Activated gamma-delta T cell treated with anti-CD3 and anti-CD28 coated beads, Interleukin-2, amount 50 U/mL, for 16 hours (primary cell): Measurements from ENCODE around the gene TUBD1.
"Not testable (repeated sequence)": the region's sequence is repeated elsewhere in the genome, so short reads cannot be mapped to it uniquely, and the experiment has no call there.

Experiments used
- DNase-seq: peaks from one replicate; pipeline ENCODE4 v3.0.0-alpha.2; 2020; ENCODE audit warnings: low read depth

The TUBD1 gene

GRCh38 chr17:59892924-59893675 is at the start of gene TUBD1, which contains the start of gene RPS6KB1:
Gene TUBD1 (minus strand): TSS chr17:59892943. CDS start chr17:59891002, 1,941 bp downstream.
Gene RPS6KB1 (plus strand): TSS chr17:59893121. CDS start chr17:59893185, 64 bp downstream.
- DNase-seq: peak; percentile 96

DNA sequence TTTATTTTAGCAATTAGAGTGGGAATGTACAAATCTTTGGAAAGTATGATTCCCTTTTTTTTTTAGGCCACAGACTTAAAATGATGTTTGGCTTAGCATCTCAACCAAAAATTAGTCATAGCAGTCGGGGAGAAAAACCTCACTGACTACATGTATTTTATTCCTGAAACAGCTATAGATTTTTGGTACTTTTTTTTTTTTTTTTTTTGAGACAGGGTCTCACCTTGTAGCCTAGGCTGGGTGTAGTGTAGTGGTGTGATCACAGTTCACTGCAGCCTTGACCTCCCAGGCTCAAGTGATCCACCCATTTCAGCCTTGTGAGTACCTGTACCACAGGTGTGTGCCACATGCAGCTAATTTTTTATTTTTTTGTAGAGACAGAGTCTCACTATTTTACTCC is 48.4 kb upstream of the TUBD1 start:
- no peak for DNase-seq

DNA sequence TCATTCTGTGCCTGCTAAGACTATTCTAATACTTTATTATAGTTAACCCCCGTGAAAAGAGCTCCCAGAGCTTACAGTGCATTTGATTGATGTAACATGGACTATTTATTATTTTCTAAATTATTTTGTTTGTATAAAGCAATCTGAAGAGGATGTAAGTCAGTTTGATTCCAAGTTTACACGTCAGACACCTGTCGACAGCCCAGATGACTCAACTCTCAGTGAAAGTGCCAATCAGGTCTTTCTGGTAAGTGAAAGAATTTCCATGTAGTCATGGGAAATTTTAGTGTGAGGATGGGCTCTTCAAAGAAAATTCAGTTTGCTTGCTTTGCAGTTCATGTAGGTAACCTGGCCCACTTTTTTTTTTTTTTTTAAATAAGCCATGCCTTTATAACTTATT is 48.0 kb upstream of the TUBD1 start:
- DNase-seq: not testable (repeated sequence)

GRCh38 chr17:59933317-59933716 is 40.6 kb upstream of the TUBD1 start:
- DNase-seq: not testable (repeated sequence)

- DNase-seq: not testable (repeated sequence)
Measured at GRCh38 chr17:59930768-59931167, 38.0 kb upstream of the TUBD1 start.

DNA sequence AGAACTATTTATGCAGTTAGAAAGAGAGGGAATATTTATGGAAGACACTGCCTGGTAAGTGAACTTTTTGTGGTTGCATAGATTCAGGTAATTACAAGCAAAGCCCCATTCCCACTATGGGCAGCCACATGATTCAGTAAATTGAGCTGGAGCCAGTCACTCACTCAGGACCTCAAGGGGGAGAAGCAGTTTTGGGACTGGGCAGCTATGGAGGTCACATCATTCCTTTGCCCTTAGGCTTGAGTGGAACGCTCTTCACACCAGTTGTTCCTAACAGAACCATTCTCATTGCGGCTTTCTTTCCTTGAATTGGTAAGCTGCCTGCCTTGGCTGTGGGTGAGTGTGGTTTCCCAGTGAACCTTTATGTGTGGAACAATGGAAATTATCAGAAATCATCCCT is 37.4 kb upstream of the TUBD1 start:
- DNase-seq: not testable (repeated sequence)

- DNase-seq: not testable (repeated sequence)
Measured at GRCh38 chr17:59920637-59921036, 27.9 kb upstream of the TUBD1 start.

GRCh38 chr17:59916446-59916845 is 23.7 kb upstream of the TUBD1 start:
- no peak for DNase-seq

DNA sequence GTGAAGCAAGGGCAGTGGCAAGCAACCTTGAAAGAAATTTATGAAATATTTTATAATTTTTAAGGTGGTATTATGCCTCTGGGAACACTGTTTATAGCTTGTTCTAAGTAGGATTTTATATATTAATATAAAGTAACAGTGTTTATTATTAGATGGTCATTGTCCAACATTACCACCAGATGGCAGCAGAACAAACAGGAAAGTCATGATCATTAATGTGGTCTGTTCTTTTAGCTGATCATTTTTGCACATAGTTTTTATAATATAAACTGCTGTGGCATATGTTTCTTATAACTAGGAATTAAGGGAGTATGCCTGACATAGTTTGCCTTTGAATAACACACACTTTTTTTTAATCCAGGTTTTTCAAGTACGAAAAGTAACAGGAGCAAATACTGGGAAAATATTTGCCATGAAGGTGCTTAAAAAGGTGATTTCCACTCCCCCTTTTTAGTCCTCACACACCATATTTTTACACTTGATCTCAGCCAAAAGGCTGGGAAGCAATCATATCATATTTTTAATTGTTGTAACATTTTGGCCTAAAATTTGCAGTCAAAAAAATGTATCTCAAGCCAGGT is 21.6 kb upstream of the TUBD1 start:
- DNase-seq: no peak

DNA sequence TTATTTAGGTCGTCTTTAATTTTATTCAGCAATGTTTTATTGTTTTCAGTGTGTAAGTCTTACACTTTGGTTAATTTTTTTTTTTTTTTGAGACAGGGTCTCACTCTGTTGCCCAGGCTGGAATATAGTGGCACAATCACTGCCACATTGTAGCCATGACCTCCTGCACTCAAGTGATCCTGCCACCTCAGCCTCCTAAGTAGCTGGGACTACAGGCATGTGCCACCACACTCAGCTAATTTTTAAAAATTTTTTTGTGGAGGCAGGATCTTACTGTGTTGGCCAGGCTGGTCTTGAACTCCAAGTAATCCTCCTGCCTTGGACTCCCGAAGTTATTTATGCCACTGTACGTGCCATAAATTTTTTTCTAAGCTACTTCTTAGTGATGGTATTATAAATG is 14.7 kb upstream of the TUBD1 start:
- no peak for DNase-seq

DNA sequence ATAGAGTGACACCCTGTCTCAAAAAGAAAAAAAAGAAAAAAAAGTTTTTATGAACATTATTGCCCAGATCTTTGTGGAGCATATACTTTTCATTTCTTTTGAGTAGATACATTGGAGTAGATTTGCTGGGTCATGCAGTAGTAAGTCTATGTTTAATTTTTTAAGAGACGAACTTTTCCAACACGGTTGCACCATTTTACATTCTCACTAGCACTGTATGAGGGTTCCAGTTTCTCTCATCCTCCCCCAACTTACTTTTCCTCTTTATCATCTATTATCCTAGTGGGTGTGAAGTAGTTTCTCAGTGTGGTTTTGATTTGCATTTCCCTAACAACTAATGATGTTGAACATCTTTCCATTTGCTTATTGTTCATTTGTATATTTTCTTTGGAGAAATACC is 10.7 kb upstream of the TUBD1 start:
- no peak for DNase-seq

GRCh38 chr17:59901604-59902003 is 8.9 kb upstream of the TUBD1 start:
- no peak for DNase-seq

GRCh38 chr17:59899099-59899498 is 6.4 kb upstream of the TUBD1 start:
- DNase-seq: no peak

- no peak for DNase-seq
Measured at GRCh38 chr17:59897090-59897489, 4.3 kb upstream of the TUBD1 start.

GRCh38 chr17:59893676-59894100 is 945 bp upstream of the TUBD1 start:
- DNase-seq: no peak

DNA sequence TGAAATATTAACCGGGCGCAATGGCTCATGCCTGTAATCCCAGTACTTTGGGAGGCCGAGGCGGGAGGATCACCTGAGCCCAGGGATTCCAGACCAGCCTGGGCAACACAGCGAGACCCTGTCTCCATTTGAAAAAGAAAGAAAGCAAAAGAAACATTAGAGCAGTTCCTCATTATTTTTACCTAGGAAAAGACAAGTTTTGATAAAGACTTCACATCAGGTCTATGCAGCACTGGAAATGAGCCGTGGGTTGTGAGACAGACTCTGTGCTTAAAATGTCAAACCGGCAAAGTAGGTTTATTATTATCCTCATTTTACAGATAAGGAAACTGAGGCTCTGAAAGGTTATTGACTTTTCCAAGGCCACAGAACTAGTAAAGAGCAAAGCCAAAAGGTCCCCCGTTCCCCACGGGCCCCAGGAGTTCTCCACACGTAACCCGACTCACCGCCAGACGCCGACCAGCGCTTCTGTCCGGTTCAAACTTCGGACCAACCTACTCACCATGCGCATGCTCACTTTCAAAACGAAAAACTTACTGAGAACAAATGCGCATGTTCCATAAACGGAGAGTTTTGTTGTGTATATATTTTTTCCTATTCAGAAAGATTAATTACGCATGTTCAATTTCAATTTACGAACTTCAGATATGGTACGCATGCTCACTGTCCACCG is 356 bp downstream of the TUBD1 start:
- no peak for DNase-seq

DNA sequence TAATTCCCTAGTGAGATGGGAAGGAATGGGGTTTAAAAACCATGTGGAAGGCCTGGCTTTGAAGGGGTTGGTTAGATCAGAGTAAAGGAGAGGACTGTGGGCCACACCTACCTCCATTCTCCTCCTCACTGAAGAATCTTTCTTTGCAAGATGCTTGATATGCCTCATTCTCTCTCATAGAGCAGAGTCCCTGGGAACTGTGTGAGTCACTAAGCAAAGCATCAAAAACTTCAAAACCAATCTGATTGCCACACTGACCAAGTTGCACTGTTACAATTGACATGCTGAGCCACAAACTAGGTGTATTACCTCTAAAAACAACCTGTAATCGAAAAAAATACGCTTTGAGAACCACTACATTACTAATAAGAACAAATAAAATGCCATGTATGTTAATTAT is 2.0 kb downstream of the TUBD1 start:
- no peak for DNase-seq

DNA sequence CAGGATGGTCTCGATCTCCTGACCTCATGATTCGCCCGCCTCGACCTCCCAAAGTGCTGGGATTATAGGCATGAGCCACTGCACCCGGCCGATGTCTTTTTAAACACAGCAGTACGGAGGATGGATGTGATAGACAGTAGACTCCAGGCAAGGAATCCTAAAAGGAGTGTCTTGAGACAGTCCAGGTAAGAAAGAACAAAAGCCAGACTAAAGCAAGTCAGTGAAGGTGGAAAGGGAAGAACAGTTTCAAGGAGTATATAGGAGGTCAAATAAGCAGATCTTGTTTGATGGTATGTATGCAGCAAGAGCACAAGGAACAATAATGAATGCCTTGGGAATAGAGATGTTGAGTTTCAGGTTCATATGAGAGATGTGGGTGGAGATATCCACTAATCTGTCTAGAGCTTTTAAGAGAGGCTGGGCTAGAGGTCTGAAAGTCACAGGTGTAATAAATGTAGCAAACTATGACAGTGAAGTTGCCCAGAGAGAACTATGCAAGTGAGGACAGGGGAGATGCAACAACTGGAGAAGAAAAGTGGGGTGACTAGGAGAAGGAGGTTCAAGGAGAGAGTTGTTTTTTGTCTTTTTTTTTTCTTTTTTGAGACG is 4.5 kb downstream of the TUBD1 start:
- no peak for DNase-seq

DNA sequence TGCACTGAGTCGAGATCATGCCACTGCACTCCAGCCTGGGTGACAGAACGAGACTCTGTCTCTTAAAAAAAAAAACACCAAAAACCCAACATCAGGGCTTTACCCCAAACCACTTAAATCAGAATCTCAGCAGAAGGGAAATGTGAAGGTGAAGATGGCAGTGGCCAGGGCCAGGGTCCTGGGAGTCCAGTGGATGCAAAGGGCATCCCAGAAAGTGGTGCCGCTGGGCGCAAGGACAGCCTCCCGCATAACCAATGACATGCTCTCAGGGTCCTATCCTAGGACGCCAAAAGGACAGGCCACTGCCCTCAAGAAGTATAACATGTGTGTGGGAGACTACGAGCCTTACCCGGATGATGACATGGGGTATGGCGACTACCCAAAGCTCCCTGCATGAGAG is 7.9 kb downstream of the TUBD1 start:
- no peak for DNase-seq

DNA sequence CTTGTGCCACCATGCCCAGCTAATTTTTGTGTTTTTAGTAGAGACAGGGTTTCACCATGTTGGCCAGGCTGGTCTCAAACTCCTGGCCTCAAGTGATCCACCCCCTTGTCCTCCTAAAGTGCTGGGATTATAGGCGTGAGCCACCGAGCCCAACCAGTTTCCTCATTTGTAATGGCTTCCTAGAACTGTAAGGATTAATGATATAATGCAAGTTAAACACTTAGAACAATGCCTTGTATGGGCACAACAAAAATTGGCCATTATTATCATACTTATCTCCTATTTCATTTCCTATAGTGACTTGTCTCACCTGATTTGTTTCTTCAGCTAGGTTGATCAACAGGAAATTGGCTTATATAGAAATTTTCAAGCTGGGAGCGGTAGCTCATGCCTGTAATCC is 14.1 kb downstream of the TUBD1 start:
- no peak for DNase-seq

DNA sequence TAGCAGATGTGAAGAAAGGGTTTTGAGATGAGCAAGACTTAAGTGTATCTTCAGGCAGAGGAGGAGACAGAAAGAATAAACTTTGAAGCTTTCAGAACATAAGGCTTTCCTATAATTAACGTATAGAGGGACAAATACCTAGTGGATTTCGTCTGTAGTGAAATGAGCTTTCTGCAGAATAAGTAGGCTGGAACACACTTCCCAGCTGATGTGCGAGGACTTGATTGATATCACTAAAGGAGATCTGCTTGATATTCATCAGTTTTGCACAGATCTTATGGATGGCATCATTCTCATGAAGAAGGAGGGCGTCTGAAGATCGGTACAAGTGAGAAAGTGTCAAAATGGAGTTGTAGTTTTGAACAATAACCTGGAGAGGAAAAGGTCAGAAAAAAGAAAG is 14.8 kb downstream of the TUBD1 start:
- DNase-seq: no peak

DNA sequence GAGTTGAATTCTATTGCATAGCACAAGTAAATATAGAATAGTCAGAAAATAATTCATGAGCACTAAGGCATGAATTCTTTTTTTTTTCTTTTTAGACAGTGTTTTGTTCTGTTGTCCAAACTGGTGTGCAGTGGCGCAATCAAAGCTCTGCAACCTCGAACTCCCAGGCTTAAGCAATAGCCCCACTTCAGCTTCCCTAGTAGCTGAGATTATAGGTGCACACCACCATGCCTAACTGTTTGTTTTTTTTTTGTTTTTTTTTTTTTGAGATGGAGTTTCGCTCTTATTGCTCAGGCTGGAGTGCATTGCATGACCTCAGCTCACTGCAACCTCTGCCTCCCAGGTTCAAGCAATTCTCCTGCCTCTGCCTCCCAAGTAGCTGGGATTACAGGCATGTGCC is 16.6 kb downstream of the TUBD1 start:
- DNase-seq: no peak

- no peak for DNase-seq
Measured at GRCh38 chr17:59874376-59874775, 18.4 kb downstream of the TUBD1 start.
